ENCODE results near the gene TNF. TPM values are rescaled to one million over a fixed set of nuclear protein-coding genes. Genes with fewer than 3 reads are reported as not detected.

TNF gene
- total RNA-seq, 1 experiment from 2014 or later: 0.31 TPM

GRCh38 chr6:31626952-31627351 is 51.6 kb downstream of the TNF start:
- POLR2A ChIA-PET: interaction anchor here (0.7 kb wide), 2 partner anchors 9 to 30 kb away, joined by 3 read pairs; no protein-coding TSS in a partner anchor
- no peak for TF ChIP-seq ETV6 (CRISPR knock-in tag; IDR thresholded peaks at IDR 0.05)
- no peak for TF ChIP-seq ZNF263 (CRISPR knock-in tag; IDR thresholded peaks at IDR 0.05; ENCODE audit: low read depth)
- TF ChIP-seq FOXP1 (CRISPR knock-in tag; IDR thresholded peaks at IDR 0.05; ENCODE audit: borderline replicate concordance): no peak
- TF ChIP-seq ATF2 (CRISPR knock-in tag; IDR thresholded peaks at IDR 0.05; ENCODE audit: borderline replicate concordance, low read depth): no peak
- TF ChIP-seq ZNF416 (CRISPR knock-in tag; IDR thresholded peaks at IDR 0.05): no peak
- TF ChIP-seq GABPB1 (CRISPR knock-in tag; IDR thresholded peaks at IDR 0.05): no peak
- no peak for TF ChIP-seq USF2 (CRISPR knock-in tag; IDR thresholded peaks at IDR 0.05)
- TF ChIP-seq EMX1 (CRISPR knock-in tag; IDR thresholded peaks at IDR 0.05): no peak
- no peak for TF ChIP-seq SOX15 (CRISPR knock-in tag; IDR thresholded peaks at IDR 0.05)
- no peak for TF ChIP-seq ZBTB21 (CRISPR knock-in tag; IDR thresholded peaks at IDR 0.05; ENCODE audit: borderline replicate concordance)
- TF ChIP-seq ZNF671 (CRISPR knock-in tag; IDR thresholded peaks at IDR 0.05): no peak
- no peak for TF ChIP-seq NFE2L1 (CRISPR knock-in tag; IDR thresholded peaks at IDR 0.05)
- no peak for TF ChIP-seq ZNF219 (CRISPR knock-in tag; IDR thresholded peaks at IDR 0.05; ENCODE audit: borderline replicate concordance)
- TF ChIP-seq USF1 (CRISPR knock-in tag; IDR thresholded peaks at IDR 0.05): no peak
- TF ChIP-seq FOXK1 (CRISPR knock-in tag; IDR thresholded peaks at IDR 0.05): no peak
- no peak for TF ChIP-seq ELF4 (CRISPR knock-in tag; IDR thresholded peaks at IDR 0.05; ENCODE audit: low read depth)
- CTCF ChIA-PET: no interaction called here
- no peaks in the 10 kb centered on the region for H3K9me3 Mint-ChIP-seq
- DNase-seq (ENCODE audit: low spot score) (no peak), ATAC-seq (no peak)
- no peak overlapping the region for H3K27ac Mint-ChIP-seq
- no peaks in the 10 kb centered on the region; the same call in 1 of the 2 replicates for H3K27me3 Mint-ChIP-seq (ENCODE audit: low read depth)
- no peak overlapping the region for H3K4me3 Mint-ChIP-seq
- H3K36me3 Mint-ChIP-seq: peaks cover 93% of the 10 kb centered on the region
- peaks cover 10% of the 10 kb centered on the region for H3K4me1 Mint-ChIP-seq

GRCh38 chr6:31627690-31628287 is 52.4 kb downstream of the TNF start:
- no peak for DNase-seq (ENCODE audit: low spot score)
- CTCF ChIA-PET: no interaction called here
- Mint-ChIP-seq H3K4me1 (peaks cover 1% of the 10 kb centered on the region), H3K9me3 (no peaks in the 10 kb centered on the region), H3K27me3 (ENCODE audit: low read depth) (no peaks in the 10 kb centered on the region; the same call in 1 of the 2 replicates), H3K4me3 (no peak overlapping the region), H3K36me3 (peaks cover 93% of the 10 kb centered on the region), H3K27ac (no peak overlapping the region)
- no peak for TF ChIP-seq TEAD1 (CRISPR knock-in tag; IDR thresholded peaks at IDR 0.05)
- ATAC-seq: no peak
- POLR2A ChIA-PET: interaction anchor here (0.5 to 0.6 kb wide), 2 partner anchors 11 to 81 kb away, joined by 3 read pairs; partner anchors contain the start of gene ATP6V1G2

Other genes with a start within 250 kb of the TNF start
- 124 to 149 TPM (median 141 TPM) in 3 replicates for gene HLA-B, start 218.4 kb upstream of the TNF start, total RNA-seq (2021)
- gene MICA, start 172.0 kb upstream of the TNF start, total RNA-seq (2021): 11.4 to 12.9 TPM (median 11.7 TPM) in 3 replicates
- 26.9 to 37.0 TPM (median 27.0 TPM) in 3 replicates for gene MICB, start 77.4 kb upstream of the TNF start, total RNA-seq (2021)
- not detected in 3 replicates for gene MCCD1, start 46.6 kb upstream of the TNF start, total RNA-seq (2021)
- gene DDX39B, start 33.6 kb upstream of the TNF start, total RNA-seq (2021): 704 to 738 TPM (median 712 TPM) in 3 replicates
- gene ATP6V1G2, start 29.0 kb upstream of the TNF start, total RNA-seq (2021): 2.7 to 4.1 TPM (median 4.0 TPM) in 3 replicates
- gene NFKBIL1, start 28.0 kb upstream of the TNF start, total RNA-seq (2021): 14.9 to 19.5 TPM (median 17.1 TPM) in 3 replicates
- 0.46 to 1.2 TPM (median 0.87 TPM) in 3 replicates for gene LTA, start 3.3 kb upstream of the TNF start, total RNA-seq (2021)
- gene LTB, start 6.9 kb downstream of the TNF start, total RNA-seq (2021): 1.0 to 1.5 TPM (median 1.3 TPM) in 3 replicates
- gene LST1, start 10.7 kb downstream of the TNF start, total RNA-seq (2021): 0.34 to 0.66 TPM in 2 of 3 replicates, not detected in the other
- not detected in 3 replicates for gene NCR3, start 17.4 kb downstream of the TNF start, total RNA-seq (2021)
- 5.4 to 8.5 TPM (median 7.1 TPM) in 3 replicates for gene AIF1, start 39.7 kb downstream of the TNF start, total RNA-seq (2021)
- gene PRRC2A, start 45.1 kb downstream of the TNF start, total RNA-seq (2021): 372 to 381 TPM (median 373 TPM) in 3 replicates
- gene BAG6, start 77.1 kb downstream of the TNF start, total RNA-seq (2021): 366 to 410 TPM (median 396 TPM) in 3 replicates
- 3.5 to 4.6 TPM (median 4.3 TPM) in 3 replicates for gene APOM, start 80.3 kb downstream of the TNF start, total RNA-seq (2021)
- 14.0 to 16.3 TPM (median 14.3 TPM) in 3 replicates for gene C6orf47, start 85.2 kb downstream of the TNF start, total RNA-seq (2021)
- gene GPANK1, start 89.4 kb downstream of the TNF start, total RNA-seq (2021): 24.3 to 29.1 TPM (median 26.4 TPM) in 3 replicates
- 153 to 183 TPM (median 161 TPM) in 3 replicates for gene CSNK2B, start 90.5 kb downstream of the TNF start, total RNA-seq (2021)
- 10.7 to 15.7 TPM (median 11.0 TPM) in 3 replicates for gene LY6G5B, start 94.4 kb downstream of the TNF start, total RNA-seq (2021)
- 0.98 to 1.6 TPM (median 1.0 TPM) in 3 replicates for gene LY6G5C, start 105.5 kb downstream of the TNF start, total RNA-seq (2021)
- gene ABHD16A, start 127.8 kb downstream of the TNF start, total RNA-seq (2021): 28.6 to 30.3 TPM (median 29.8 TPM) in 3 replicates
- not detected in 3 replicates for gene LY6G6F, start 131.3 kb downstream of the TNF start, total RNA-seq (2021)
- not detected in 3 replicates for gene LY6G6D, start 139.8 kb downstream of the TNF start, total RNA-seq (2021)
- gene LY6G6C, start 146.2 kb downstream of the TNF start, total RNA-seq (2021): 0.21 to 0.35 TPM in 2 of 3 replicates, not detected in the other
- 0.09 to 0.11 TPM (median 0.11 TPM) in 3 replicates for gene MPIG6B, start 147.8 kb downstream of the TNF start, total RNA-seq (2021)
- gene DDAH2, start 153.7 kb downstream of the TNF start, total RNA-seq (2021): 62.2 to 67.3 TPM (median 65.8 TPM) in 3 replicates
- gene CLIC1, start 161.0 kb downstream of the TNF start, total RNA-seq (2021): 229 to 244 TPM (median 230 TPM) in 3 replicates
- gene MSH5, start 164.4 kb downstream of the TNF start, total RNA-seq (2021): 43.1 to 62.3 TPM (median 56.1 TPM) in 3 replicates
- gene SAPCD1, start 187.1 kb downstream of the TNF start, total RNA-seq (2021): 13.3 to 16.9 TPM (median 13.7 TPM) in 3 replicates
- 1.2 to 1.8 TPM (median 1.4 TPM) in 3 replicates for gene VWA7, start 201.8 kb downstream of the TNF start, total RNA-seq (2021)
- gene VARS1, start 220.2 kb downstream of the TNF start, total RNA-seq (2021): 147 to 177 TPM (median 161 TPM) in 3 replicates
- gene LSM2, start 231.4 kb downstream of the TNF start, total RNA-seq (2021): 104 to 121 TPM (median 119 TPM) in 3 replicates
- gene HSPA1L, start 239.7 kb downstream of the TNF start, total RNA-seq (2021): 1.2 to 2.1 TPM (median 1.9 TPM) in 3 replicates
- 57.2 to 80.1 TPM (median 75.8 TPM) in 3 replicates for gene HSPA1A, start 240.0 kb downstream of the TNF start, total RNA-seq (2021)